ENCODE measurements around the gene VPS45. TPM values are rescaled to one million over a fixed set of nuclear protein-coding genes. Genes with fewer than 3 reads are reported as not detected.

Gene VPS45
- total and polyA plus RNA-seq, 2 of the 4 experiments (the other 2 are of a cell fraction), result 32.4 to 33.3 TPM

- Histone ChIP-seq H3K27me3 (ENCODE audit: control insufficient read depth, insufficient read depth, low read length) (no peaks in the 10 kb centered on the region), H3K9me1 (ENCODE audit: insufficient read depth, low read length) (peaks cover 19% of the 10 kb centered on the region), H3K18ac (ENCODE audit: low read depth, low read length) (peak overlapping the region; percentile 94), H3K23ac (ENCODE audit: low read depth, low read length) (peak overlapping the region; percentile 100), H3K9ac (ENCODE audit: low read depth, low read length) (peak overlapping the region; percentile 99), H3K9me3 (ENCODE audit: control insufficient read depth, insufficient read depth, low read length) (no peaks in the 10 kb centered on the region), H4K5ac (ENCODE audit: low read depth, low read length) (peak overlapping the region; percentile 97), H2AK9ac (replicated peaks; ENCODE audit: low read depth, low read length, poor library complexity) (peak overlapping the region; percentile 98), H3K79me1 (ENCODE audit: low read depth in 1 of 2, low read length in 2 of 2) (peaks cover 26 to 64% of the 10 kb centered on the region in 2 experiments), H3K14ac (replicated peaks; ENCODE audit: low read depth, low read length) (peak overlapping the region; percentile 98), H3K4me2 (ENCODE audit: low read depth, low read length) (peak overlapping the region; percentile 97), H4K91ac (ENCODE audit: insufficient read depth, low read depth, low read length) (peak overlapping the region; percentile 96), H3K4me3 (ENCODE audit: insufficient read depth, low read depth, low read length) (peak overlapping the region; percentile 97), H3K36me3 (ENCODE audit: control insufficient read depth, insufficient read depth, low read length) (peaks cover 36% of the 10 kb centered on the region), H3K27ac (ENCODE audit: insufficient read depth, low read length) (peak overlapping the region; percentile 98), H4K20me1 (ENCODE audit: insufficient read depth, low read length) (peaks cover 27% of the 10 kb centered on the region), H4K8ac (ENCODE audit: low read depth in 2 of 2, low read length in 2 of 2) (peak overlapping the region; percentile 86 to 91), H2AFZ (replicated peaks; ENCODE audit: low read length, poor library complexity) (peak overlapping the region; percentile 80), H2BK120ac (ENCODE audit: low read depth, low read length) (peak overlapping the region; percentile 83), H3K4me1 (ENCODE audit: control insufficient read depth, insufficient read depth, low read length) (peaks cover 20% of the 10 kb centered on the region), H2BK20ac (ENCODE audit: low read depth, low read length) (peak overlapping the region; percentile 58; the same call in 1 of the 2 replicates), H3K56ac (ENCODE audit: extremely low read depth, insufficient read depth, low read length) (peak overlapping the region; percentile 99), H2BK15ac (ENCODE audit: low read depth, low read length) (peak overlapping the region; percentile 79), H2BK5ac (ENCODE audit: low read depth, low read length, poor library complexity, severe bottlenecking) (peak overlapping the region; percentile 88), H3K4ac (ENCODE audit: low read depth, low read length) (peak overlapping the region; percentile 99), H2AK5ac (ENCODE audit: low read depth, low read length) (peak overlapping the region; percentile 60)
- DNase-seq, result no peak
- dilution Hi-C loops (cut with HindIII; ENCODE audit: low sequenced_read_pairs, unreplicated experiment) (no loop called here), in situ Hi-C loops (cut with MboI; ENCODE audit: low sequenced_read_pairs) (no loop called here), intact Hi-C loops (cut with micrococcal nuclease) (no loop called here)
- ChIA-PET POLR2A (ENCODE audit: unreplicated experiment) (interaction anchor here (0.8 to 1.3 kb wide), 4 partner anchors 9 to 263 kb away, joined by 3 to 7 read pairs (median 4); a partner anchor contains a TSS), CTCF (interaction anchor here (0.9 to 1.6 kb wide), 3 partner anchors 8 to 14 kb away, joined by 3 to 5 read pairs (median 4); no protein-coding TSS in a partner anchor)
- peak; percentile 31; the same call in 1 of the 2 replicates for TF ChIP-seq MAZ (IDR thresholded peaks at IDR 0.05; ENCODE audit: borderline replicate concordance, low read depth, low read length)
- no peak for TF ChIP-seq RCOR1 (IDR thresholded peaks at IDR 0.05; ENCODE audit: insufficient replicate concordance, low read length)
- whole genome bisulfite sequencing, 2 experiments (ENCODE audit: extremely low coverage in 2 of 2, insufficient read length in 1 of 2), result 0% methylated on average over 35 of the region's 114 CpGs; no CpG with 5 or more reads in 1 of the 2 experiments
- BruUV-seq (replicated peaks), result no TSS peak
- ATAC-seq (ENCODE audit: low read depth), result no peak
These were observed 82.8 kb downstream of the VPS45 start for GRCh38 chr1:150150133-150151021.
